DND-41 (cell line): ENCODE data around the gene FNDC3B.

Experiments used
- ATAC-seq: fragments of 200-7000 bp; cut with Tn5 transposase; 3 replicates; pipeline ENCODE4 v1.9.1; 2021; ENCODE audit warnings: low read depth; ENCODE audit not compliant: insufficient read depth
- DNase-seq: peaks from one replicate; pipeline ENCODE4 v3.0.0-alpha.2; 2020
- H2AFZ ChIP-seq: 2 replicates; pipeline ENCODE4 v1.6.0; 2012; ENCODE audit warnings: low read depth, low read length
- H3K27ac ChIP-seq: 2 replicates; pipeline ENCODE4 v1.5.1; 2012; ENCODE audit warnings: low read length, inconsistent platforms
- H3K27me3 ChIP-seq: fragments of 200-600 bp; sonication (generic); 2 replicates; pipeline ENCODE4 v1.6.0; 2012; ENCODE audit warnings: low read length, mild to moderate bottlenecking, inconsistent platforms; ENCODE audit not compliant: insufficient read depth, poor library complexity
- H3K36me3 ChIP-seq: 2 replicates; pipeline ENCODE4 v1.5.1; 2012; ENCODE audit warnings: low read length, inconsistent platforms; ENCODE audit not compliant: insufficient read depth
- H3K4me1 ChIP-seq: 2 replicates; pipeline ENCODE4 v1.5.1; 2012; ENCODE audit warnings: mild to moderate bottlenecking, low read length; ENCODE audit not compliant: insufficient read depth
- H3K4me2 ChIP-seq: 2 replicates; pipeline ENCODE4 v1.6.0; 2012; ENCODE audit warnings: mild to moderate bottlenecking, moderate library complexity, low read length, inconsistent platforms; ENCODE audit not compliant: insufficient read depth
- H3K4me3 ChIP-seq, 2 experiments: fragments of 200-600 bp in 1 of 2; shearing (Covaris generic) in 1 of 2; 2 replicates each; pipeline ENCODE4 v1.5.1; 2012 to 2016; ENCODE audit warnings: inconsistent platforms in 2 of 2, low read length in 2 of 2, mild to moderate bottlenecking in 2 of 2, low read depth in 1 of 2, moderate library complexity in 1 of 2
- H3K79me2 ChIP-seq: 2 replicates; pipeline ENCODE4 v1.6.0; 2012; ENCODE audit warnings: low read length, inconsistent platforms; ENCODE audit not compliant: insufficient read depth
- H3K9ac ChIP-seq: 2 replicates; pipeline ENCODE4 v1.6.0; 2012; ENCODE audit warnings: low read depth, mild to moderate bottlenecking, inconsistent platforms, low read length, moderate library complexity
- H3K9me3 ChIP-seq: 2 replicates; pipeline ENCODE4 v1.5.1; 2012; ENCODE audit warnings: low read length, moderate library complexity, mild to moderate bottlenecking, inconsistent platforms; ENCODE audit not compliant: insufficient read depth, severe bottlenecking
- H4K20me1 ChIP-seq: 2 replicates; pipeline ENCODE4 v1.6.0; 2012; ENCODE audit warnings: low read length; ENCODE audit not compliant: insufficient read depth
- EZH2 ChIP-seq: IDR thresholded peaks from 3 replicates; pipeline ENCODE4 v1.6.1; 2012; ENCODE audit warnings: borderline replicate concordance, low read depth, mild to moderate bottlenecking, moderate library complexity, low read length, inconsistent platforms; ENCODE audit not compliant: severe bottlenecking
- TF ChIP-seq, protein P1 (sequence below): IDR thresholded peaks from 2 replicates; pipeline ENCODE4 v1.5.1; 2012; ENCODE audit warnings: borderline replicate concordance, low read length, moderate library complexity, mild to moderate bottlenecking; ENCODE audit not compliant: poor library complexity, severe bottlenecking; ENCODE audit errors: extremely low read depth

Gene FNDC3B

GRCh38 chr3:172171396-172172075 lies 132.2 kb downstream of the FNDC3B start:
- Histone ChIP-seq H3K9me3 (no peaks in the 10 kb centered on the region), H3K9ac (no peak overlapping the region), H3K27ac (no peak overlapping the region), H2AFZ (no peak overlapping the region), H3K4me2 (no peak overlapping the region), H4K20me1 (no peaks in the 10 kb centered on the region; the same call in 1 of the 2 replicates), H3K36me3 (no peaks in the 10 kb centered on the region), H3K4me1 (no peaks in the 10 kb centered on the region), H3K27me3 (no peaks in the 10 kb centered on the region), H3K4me3 (no peak overlapping the region), H3K79me2 (no peaks in the 10 kb centered on the region)
- ATAC-seq (no peak), DNase-seq (no peak)
- TF ChIP-seq EZH2 = no peak
- TF ChIP-seq, protein P1, sequence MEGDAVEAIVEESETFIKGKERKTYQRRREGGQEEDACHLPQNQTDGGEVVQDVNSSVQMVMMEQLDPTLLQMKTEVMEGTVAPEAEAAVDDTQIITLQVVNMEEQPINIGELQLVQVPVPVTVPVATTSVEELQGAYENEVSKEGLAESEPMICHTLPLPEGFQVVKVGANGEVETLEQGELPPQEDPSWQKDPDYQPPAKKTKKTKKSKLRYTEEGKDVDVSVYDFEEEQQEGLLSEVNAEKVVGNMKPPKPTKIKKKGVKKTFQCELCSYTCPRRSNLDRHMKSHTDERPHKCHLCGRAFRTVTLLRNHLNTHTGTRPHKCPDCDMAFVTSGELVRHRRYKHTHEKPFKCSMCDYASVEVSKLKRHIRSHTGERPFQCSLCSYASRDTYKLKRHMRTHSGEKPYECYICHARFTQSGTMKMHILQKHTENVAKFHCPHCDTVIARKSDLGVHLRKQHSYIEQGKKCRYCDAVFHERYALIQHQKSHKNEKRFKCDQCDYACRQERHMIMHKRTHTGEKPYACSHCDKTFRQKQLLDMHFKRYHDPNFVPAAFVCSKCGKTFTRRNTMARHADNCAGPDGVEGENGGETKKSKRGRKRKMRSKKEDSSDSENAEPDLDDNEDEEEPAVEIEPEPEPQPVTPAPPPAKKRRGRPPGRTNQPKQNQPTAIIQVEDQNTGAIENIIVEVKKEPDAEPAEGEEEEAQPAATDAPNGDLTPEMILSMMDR = no peak

DNA sequence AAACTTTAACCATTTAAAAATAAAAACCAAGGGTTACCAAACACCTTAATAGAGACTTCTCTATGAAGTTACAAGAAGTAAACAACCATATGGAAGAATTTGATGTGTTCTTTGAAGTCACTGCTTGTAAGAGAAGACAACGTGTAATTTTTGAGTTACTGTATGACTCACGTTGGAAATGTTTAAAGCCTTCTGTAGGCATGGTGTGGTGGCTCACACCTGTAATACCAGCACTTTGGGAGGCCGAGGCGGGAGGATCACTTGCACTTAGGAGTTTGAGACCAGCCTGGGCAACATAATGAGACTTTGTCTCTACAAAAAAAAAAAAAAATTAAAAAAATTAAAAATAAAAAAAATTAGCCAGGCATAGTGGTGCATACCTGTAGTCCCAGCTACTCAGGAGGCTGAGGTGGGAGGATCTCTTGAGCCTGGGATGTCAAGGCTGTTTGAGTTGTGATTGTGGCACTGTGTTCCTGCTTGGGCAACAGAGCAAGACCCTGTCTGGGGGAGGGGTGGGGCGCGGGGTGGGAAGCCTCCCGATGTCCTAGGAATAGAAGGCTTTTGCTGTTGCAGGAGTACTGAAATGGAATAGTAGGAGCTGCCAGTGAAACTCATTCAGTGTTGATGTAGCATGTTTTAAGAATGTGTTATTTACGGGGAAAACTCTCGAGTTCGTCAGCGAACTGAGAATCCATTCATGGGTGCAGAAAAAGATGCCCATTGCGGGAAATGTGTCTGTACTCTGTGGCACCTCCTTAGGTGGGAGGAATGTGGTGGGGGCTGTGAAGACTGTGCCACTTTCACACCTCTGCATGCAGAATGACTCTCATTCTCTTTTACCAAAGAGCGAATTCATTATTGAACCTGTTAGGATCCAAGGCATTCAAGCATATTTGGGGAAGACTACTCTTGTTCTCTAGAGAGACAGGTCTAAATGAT lies 134.2 kb downstream of the FNDC3B start:
- ATAC-seq (no peak), DNase-seq (no peak)
- Histone ChIP-seq H3K9me3 (no peaks in the 10 kb centered on the region), H3K36me3 (no peaks in the 10 kb centered on the region), H3K9ac (no peak overlapping the region), H3K27ac (no peak overlapping the region), H2AFZ (no peak overlapping the region), H3K27me3 (no peaks in the 10 kb centered on the region), H3K4me1 (no peaks in the 10 kb centered on the region), H3K4me2 (no peak overlapping the region), H3K4me3 (no peak overlapping the region), H3K79me2 (no peaks in the 10 kb centered on the region), H4K20me1 (no peaks in the 10 kb centered on the region; the same call in 1 of the 2 replicates)
- no peak for TF ChIP-seq EZH2
- TF ChIP-seq, protein P1 = no peak

DNA sequence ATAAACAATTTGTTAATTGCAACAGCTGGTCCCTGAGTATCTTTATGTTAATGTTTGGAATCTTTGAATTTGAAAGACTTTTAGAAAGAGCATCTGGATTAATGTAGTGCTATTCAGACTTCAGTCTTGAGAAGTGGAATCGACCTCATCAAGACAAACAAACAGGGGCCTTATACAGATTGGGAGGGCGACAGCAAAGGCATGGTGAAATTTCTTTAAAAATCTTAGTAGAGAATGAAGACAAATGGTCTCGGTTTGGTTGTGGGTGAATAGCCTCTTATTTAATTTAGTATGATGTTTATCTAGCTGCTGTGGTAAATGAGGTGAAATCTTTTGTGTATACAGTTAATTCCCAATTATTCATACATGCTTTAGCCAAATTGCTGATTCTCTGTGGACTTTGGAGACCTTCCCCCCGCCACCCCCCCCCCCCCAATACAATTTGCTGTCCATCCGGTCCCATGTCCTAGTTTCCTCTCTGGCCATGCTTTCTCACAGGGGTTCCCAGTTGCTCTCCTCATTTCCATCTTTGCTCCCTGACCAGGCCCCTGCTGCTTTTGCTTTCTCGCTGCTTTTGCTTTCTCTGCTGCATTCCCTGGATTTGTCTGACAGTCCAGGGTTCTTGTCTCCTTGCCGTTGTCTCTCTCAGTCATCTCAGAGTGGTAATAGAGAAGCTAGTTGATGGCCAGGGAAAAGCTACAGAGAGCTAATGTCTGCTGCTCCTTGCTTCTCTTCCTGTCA lies 135.3 kb downstream of the FNDC3B start:
- Histone ChIP-seq H3K79me2 (no peaks in the 10 kb centered on the region), H3K27ac (no peak overlapping the region), H3K9ac (no peak overlapping the region), H3K27me3 (no peaks in the 10 kb centered on the region), H3K4me1 (no peaks in the 10 kb centered on the region), H3K4me3 (no peak overlapping the region), H3K9me3 (no peaks in the 10 kb centered on the region), H2AFZ (no peak overlapping the region), H3K36me3 (no peaks in the 10 kb centered on the region), H3K4me2 (no peak overlapping the region), H4K20me1 (no peaks in the 10 kb centered on the region; the same call in 1 of the 2 replicates)
- no peak for ATAC-seq
- no peak for DNase-seq
- TF ChIP-seq EZH2 = no peak
- TF ChIP-seq, protein P1 = no peak
